Sigmoid colon (tissue), 6 donors: ENCODE data around the gene LOC101059915.
"Not testable (repeated sequence)": the region's sequence is repeated elsewhere in the genome, so short reads cannot be mapped to it uniquely, and the experiment has no call there.

Experiments used
- DNase-seq: peaks from one replicate; pipeline ENCODE4 v3.0.0-alpha.2; 2019
- H3K27ac ChIP-seq, 4 donors: fragments of 200-600 bp; sonication (generic); one replicate each; pipeline ENCODE4 v1.5.1; 2016 to 2019; ENCODE audit warnings: mild to moderate bottlenecking in 1 of 4
- H3K27me3 ChIP-seq, 3 donors: fragments of 200-600 bp; sonication (generic); one replicate each; pipeline ENCODE4 v1.5.1; 2019; ENCODE audit warnings: mild to moderate bottlenecking in 1 of 3
- H3K36me3 ChIP-seq, 4 donors: fragments of 200-600 bp; sonication (generic); one replicate each; pipeline ENCODE4 v1.5.1; 2016 to 2019
- H3K4me1 ChIP-seq, 4 donors: fragments of 200-600 bp; sonication (generic); one replicate each; pipeline ENCODE4 v1.5.1; 2017 to 2019
- H3K4me3 ChIP-seq, 4 donors: fragments of 200-600 bp; sonication (generic); one replicate each; pipeline ENCODE4 v1.5.1; 2017 to 2019; ENCODE audit warnings: mild to moderate bottlenecking in 2 of 4, moderate library complexity in 1 of 4
- H3K9me3 ChIP-seq, 4 donors: fragments of 200-600 bp in 3 of 4; sonication (generic) in 3 of 4; one replicate each; pipeline versions ENCODE4 v1.5.1 to v1.6.1; 2013 to 2019
- EP300 ChIP-seq, 4 donors: sonication (generic); formaldehyde crosslinking; IDR thresholded peaks; one replicate each; pipeline ENCODE4 v1.6.1; 2017; ENCODE audit warnings: antibody characterized with exemption in 4 of 4
- POLR2A ChIP-seq, 2 donors: fragments of 450-650 bp; IDR thresholded peaks; one replicate each; pipeline ENCODE4 v1.6.1; 2016; ENCODE audit warnings: antibody characterized with exemption in 2 of 2, mild to moderate bottlenecking in 2 of 2, moderate library complexity in 2 of 2
- POLR2AphosphoS5 ChIP-seq, 4 donors: sonication (generic); formaldehyde crosslinking; IDR thresholded peaks; one replicate each; pipeline ENCODE4 v1.6.1; 2017; ENCODE audit warnings: antibody characterized with exemption in 4 of 4
- WGBS, 2 donors: extraction: QIAGEN DNeasy Blood & Tissue Kit; methylation state at CpG; one replicate each; pipeline ENCODE4 v1.1.7; 2013; 5-methylcytosine and 5-hydroxymethylcytosine counted together
- intact Hi-C: fragments of 100-400 bp; cut with DNase I; formaldehyde crosslinking; loops from one replicate; pipeline ENCODE4 v1.15.1; 2023
- TF ChIP-seq, protein P1 (sequence below), 4 experiments: fragments of 450-650 bp in 3 of 4; fragments of 200-600 bp in 1 of 4; IDR thresholded peaks; one replicate each; pipeline ENCODE4 v1.5.1; 2016 to 2019; ENCODE audit warnings: antibody characterized with exemption in 4 of 4, mild to moderate bottlenecking in 3 of 4, moderate library complexity in 2 of 4
- donor health status: healthy with polysubstance abuse.
- donor health status: healthy.

The LOC101059915 gene

DNA sequence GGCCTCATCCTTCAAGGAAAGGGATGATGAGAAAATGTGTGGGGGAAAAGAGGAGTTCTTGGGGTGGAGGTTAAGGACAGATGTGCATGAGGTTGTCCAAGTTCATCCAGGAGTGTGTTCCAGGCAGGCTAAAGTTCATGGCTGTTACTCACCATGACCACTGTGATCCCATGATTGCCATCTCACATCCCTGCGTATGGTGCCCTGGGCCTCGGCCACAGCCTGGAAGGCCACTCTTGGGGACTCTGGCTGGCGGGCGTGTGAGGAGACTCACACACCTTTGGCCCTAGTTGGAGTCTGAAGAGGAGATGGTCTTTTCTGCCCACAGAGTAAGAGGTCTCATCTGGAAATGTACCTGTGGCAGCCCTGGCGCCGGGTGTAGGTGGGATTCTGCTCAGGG, 7.4 kb upstream of the LOC101059915 start:
- TF ChIP-seq POLR2A (IDR thresholded peaks at IDR 0.05) (no peak), EP300 (IDR thresholded peaks at IDR 0.05) (no peak), POLR2AphosphoS5 (IDR thresholded peaks at IDR 0.05) (no peak)
- TF ChIP-seq, protein P1, sequence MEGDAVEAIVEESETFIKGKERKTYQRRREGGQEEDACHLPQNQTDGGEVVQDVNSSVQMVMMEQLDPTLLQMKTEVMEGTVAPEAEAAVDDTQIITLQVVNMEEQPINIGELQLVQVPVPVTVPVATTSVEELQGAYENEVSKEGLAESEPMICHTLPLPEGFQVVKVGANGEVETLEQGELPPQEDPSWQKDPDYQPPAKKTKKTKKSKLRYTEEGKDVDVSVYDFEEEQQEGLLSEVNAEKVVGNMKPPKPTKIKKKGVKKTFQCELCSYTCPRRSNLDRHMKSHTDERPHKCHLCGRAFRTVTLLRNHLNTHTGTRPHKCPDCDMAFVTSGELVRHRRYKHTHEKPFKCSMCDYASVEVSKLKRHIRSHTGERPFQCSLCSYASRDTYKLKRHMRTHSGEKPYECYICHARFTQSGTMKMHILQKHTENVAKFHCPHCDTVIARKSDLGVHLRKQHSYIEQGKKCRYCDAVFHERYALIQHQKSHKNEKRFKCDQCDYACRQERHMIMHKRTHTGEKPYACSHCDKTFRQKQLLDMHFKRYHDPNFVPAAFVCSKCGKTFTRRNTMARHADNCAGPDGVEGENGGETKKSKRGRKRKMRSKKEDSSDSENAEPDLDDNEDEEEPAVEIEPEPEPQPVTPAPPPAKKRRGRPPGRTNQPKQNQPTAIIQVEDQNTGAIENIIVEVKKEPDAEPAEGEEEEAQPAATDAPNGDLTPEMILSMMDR (IDR thresholded peaks at IDR 0.05), result no peak
- Histone ChIP-seq H3K4me3 (no peak overlapping the region), H3K36me3 (no peaks in the 10 kb centered on the region), H3K4me1 (no peaks in the 10 kb centered on the region), H3K27ac (no peak overlapping the region), H3K9me3 (no peaks in the 10 kb centered on the region), H3K27me3 (no peaks in the 10 kb centered on the region)
- 90 to 95% methylated on average over 6 of the region's 6 CpGs for whole genome bisulfite sequencing, 2 donors
- intact Hi-C loops, result no loop called here
- DNase-seq, result no peak

- H3K9me3 ChIP-seq, result no peaks in the 10 kb centered on the region
- no peaks in the 10 kb centered on the region for H3K4me1 ChIP-seq
- no peaks in the 10 kb centered on the region for H3K36me3 ChIP-seq
- no peak overlapping the region for H3K4me3 ChIP-seq
- intact Hi-C loops, result no loop called here
- H3K27ac ChIP-seq, result no peak overlapping the region
- 85 to 87% methylated on average over 22 of the region's 22 CpGs for WGBS, 2 donors
- no peak for DNase-seq
- H3K27me3 ChIP-seq, result no peaks in the 10 kb centered on the region
- TF ChIP-seq, protein P1 (IDR thresholded peaks at IDR 0.05), result no peak
- TF ChIP-seq POLR2AphosphoS5 (IDR thresholded peaks at IDR 0.05) (no peak), EP300 (IDR thresholded peaks at IDR 0.05) (no peak), POLR2A (IDR thresholded peaks at IDR 0.05) (no peak)
Measured at GRCh38 chrX:71660562-71661416, 6.6 kb upstream of the LOC101059915 start.

GRCh38 chrX:71661919-71662318, 5.4 kb upstream of the LOC101059915 start:
- no peak for DNase-seq
- TF ChIP-seq POLR2A (IDR thresholded peaks at IDR 0.05), result no peak
- TF ChIP-seq, protein P1 (IDR thresholded peaks at IDR 0.05), result no peak
- no peak for TF ChIP-seq POLR2AphosphoS5 (IDR thresholded peaks at IDR 0.05)
- no peak for TF ChIP-seq EP300 (IDR thresholded peaks at IDR 0.05)
- H3K27me3 ChIP-seq, result no peaks in the 10 kb centered on the region

GRCh38 chrX:71662654-71663053, 4.7 kb upstream of the LOC101059915 start:
- 45 to 74% methylated on average over 11 of the region's 11 CpGs for WGBS, 2 donors
- intact Hi-C loops, result not testable (repeated sequence)

More at GRCh38 chrX:71661919-71662318, 5.4 kb upstream of the LOC101059915 start:
- Histone ChIP-seq H3K4me1 (no peaks in the 10 kb centered on the region), H3K36me3 (no peaks in the 10 kb centered on the region), H3K27ac (no peak overlapping the region), H3K4me3 (no peak overlapping the region), H3K9me3 (no peaks in the 10 kb centered on the region)
- WGBS, 2 donors, result 84 to 85% methylated on average over 12 of the region's 12 CpGs
- intact Hi-C loops, result no loop called here

GRCh38 chrX:71663238-71663637, 4.1 kb upstream of the LOC101059915 start:
- intact Hi-C loops, H3K9me3 ChIP-seq, H3K4me1 ChIP-seq, H3K27ac ChIP-seq, H3K27me3 ChIP-seq, H3K36me3 ChIP-seq, H3K4me3 ChIP-seq, DNase-seq: not testable (repeated sequence)
- WGBS, 2 donors, result 57 to 73% methylated on average over 8 of the region's 8 CpGs

More at GRCh38 chrX:71662654-71663053, 4.7 kb upstream of the LOC101059915 start:
- H3K27me3 ChIP-seq, H3K36me3 ChIP-seq, H3K27ac ChIP-seq, DNase-seq, H3K4me1 ChIP-seq, H3K9me3 ChIP-seq, H3K4me3 ChIP-seq: not testable (repeated sequence)

DNA sequence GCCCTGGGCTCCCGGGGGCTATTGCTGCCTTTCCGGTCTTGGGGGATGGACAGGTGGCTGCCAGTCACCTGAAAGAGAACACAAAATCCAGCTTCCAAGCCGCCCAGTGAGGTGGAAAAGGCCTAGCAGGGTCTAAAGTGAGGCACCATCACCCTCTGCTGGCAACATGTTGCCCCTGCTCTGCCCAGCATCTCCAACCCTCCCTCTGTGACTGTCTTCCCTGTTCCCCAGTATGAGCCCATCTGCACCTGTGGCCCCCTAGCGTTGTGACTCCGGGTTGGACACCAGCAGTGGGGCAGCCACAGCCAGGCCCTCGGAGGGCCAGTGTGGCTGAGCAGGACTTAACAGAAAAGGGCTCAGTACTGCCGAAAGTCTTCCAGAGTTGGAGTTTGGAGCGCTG, 3.1 kb upstream of the LOC101059915 start:
- H3K9me3 ChIP-seq, H3K27me3 ChIP-seq, H3K27ac ChIP-seq, H3K4me3 ChIP-seq, H3K4me1 ChIP-seq, DNase-seq, H3K36me3 ChIP-seq, intact Hi-C loops: not testable (repeated sequence)
- WGBS, 2 donors, result 55 to 58% methylated on average over 8 of the region's 8 CpGs
